GM12873 (cell line): ENCODE data around the gene CD28.

Source experiments
- CTCF ChIP-seq: IDR thresholded peaks from 2 replicates; pipeline ENCODE4 v1.5.1; 2012; ENCODE audit warnings: low read depth, mild to moderate bottlenecking, moderate library complexity, low read length, control low read depth; ENCODE audit not compliant: insufficient read depth; ENCODE audit errors: missing control alignments

CD28 gene

GRCh38 chr2:203739351-203739750 is 32.9 kb downstream of the CD28 start:
- no peak for TF ChIP-seq CTCF

- no peak for TF ChIP-seq CTCF
Measured at GRCh38 chr2:203740871-203741281, 34.4 kb downstream of the CD28 start.

- no peak for TF ChIP-seq CTCF
Measured at GRCh38 chr2:203741566-203741965, 35.1 kb downstream of the CD28 start.

- no peak for TF ChIP-seq CTCF
Measured at GRCh38 chr2:203743441-203743981, 37.1 kb downstream of the CD28 start.

GRCh38 chr2:203744091-203744490 is 37.7 kb downstream of the CD28 start:
- TF ChIP-seq CTCF = no peak

GRCh38 chr2:203745267-203745666 is 38.8 kb downstream of the CD28 start:
- no peak for TF ChIP-seq CTCF

GRCh38 chr2:203748331-203749126 is 42.1 kb downstream of the CD28 start:
- no peak for TF ChIP-seq CTCF
